ENCODE data around the gene RTP3.
"Not testable (repeated sequence)": the region's sequence is repeated elsewhere in the genome, so short reads cannot be mapped to it uniquely, and the experiment has no call there.

The RTP3 gene

DNA sequence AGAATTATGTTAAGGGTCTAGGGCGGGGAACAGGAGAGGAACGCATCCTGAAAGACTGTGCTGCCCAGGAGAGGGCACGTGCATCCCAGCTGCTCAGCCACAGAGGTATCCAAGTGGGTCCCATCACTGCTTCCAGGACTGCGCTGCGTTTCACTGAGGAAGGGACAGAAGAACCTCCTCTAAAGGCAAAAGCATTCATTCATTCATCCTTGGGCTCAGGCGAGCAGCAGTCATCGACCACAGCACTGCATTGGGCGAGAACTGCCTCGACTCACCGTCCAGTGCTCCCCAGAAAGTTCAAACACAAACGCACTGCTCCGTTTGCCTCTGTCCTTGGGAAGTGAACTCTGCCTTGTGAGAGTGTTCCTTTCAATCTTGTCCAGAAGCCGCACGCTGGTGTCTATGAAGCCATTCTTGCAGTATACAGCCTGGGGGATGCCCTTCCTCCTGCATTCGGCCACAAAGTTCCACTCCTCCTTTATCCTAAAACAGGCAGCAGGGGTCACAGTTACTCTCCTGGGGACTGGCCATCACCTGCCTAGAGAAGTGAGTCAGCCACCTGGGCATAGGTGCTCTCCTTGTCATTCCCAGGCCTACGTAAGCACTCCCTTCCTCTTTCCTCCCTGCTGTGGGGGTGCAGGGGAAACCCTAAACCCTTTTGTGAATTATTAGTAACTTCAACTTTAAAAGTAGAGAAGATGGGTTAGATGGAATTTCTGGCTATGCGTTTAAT, 47.2 kb downstream of the RTP3 start:
- DNase-seq (ENCODE audit: low read depth in 2 of 2, low spot score in 1 of 2), result no peak

- no peak for DNase-seq (ENCODE audit: low read depth in 2 of 2, low spot score in 1 of 2)
These were observed 48.2 kb downstream of the RTP3 start for GRCh38 chr3:46545818-46546630.

GRCh38 chr3:46546896-46547440, 49.2 kb downstream of the RTP3 start:
- DNase-seq (ENCODE audit: low read depth in 2 of 2, low spot score in 1 of 2), result no peak

DNA sequence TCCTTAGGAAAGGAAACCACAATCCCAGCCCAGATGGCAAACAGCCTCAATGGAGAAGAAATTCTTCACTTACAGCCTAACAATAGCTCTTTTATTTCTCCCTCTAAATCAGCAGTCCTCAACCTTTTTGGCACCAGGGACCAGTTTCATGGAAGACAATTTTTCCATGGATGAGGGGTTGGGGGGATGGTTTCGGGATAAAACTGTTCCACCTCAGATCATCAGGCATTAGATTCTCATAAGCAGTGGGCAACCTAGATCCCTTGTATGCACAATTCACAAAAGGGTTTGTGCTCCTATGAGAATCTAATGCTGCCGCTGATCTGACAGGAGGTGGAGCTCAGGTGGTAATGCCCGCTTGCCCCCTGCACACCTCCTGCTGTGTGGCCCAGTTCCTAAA, 50.8 kb downstream of the RTP3 start:
- DNase-seq (ENCODE audit: low read depth in 2 of 2, low spot score in 1 of 2), result not testable (repeated sequence)

GRCh38 chr3:46549408-46549904, 51.7 kb downstream of the RTP3 start:
- no peak for DNase-seq (ENCODE audit: low read depth in 2 of 2, low spot score in 1 of 2)

DNA sequence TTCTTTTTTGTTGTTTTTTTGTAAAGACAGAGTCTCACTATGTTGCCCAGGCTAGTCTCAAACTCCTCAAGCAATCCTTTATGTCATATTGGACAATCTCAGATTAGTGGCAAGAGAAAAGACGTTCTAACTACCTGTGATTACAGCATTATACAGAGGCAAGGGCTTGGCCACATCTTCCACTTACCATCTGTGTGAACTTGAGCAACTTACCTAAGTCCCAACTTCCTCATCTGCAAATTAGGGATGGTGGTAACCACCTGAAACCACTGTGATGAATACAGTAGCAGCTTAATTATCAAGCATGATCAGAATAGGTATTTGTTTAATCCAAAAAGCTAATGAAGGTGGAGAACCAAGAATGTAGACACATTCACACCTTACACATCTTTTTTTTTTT, 52.2 kb downstream of the RTP3 start:
- no peak for DNase-seq (ENCODE audit: low read depth in 2 of 2, low spot score in 1 of 2)

All from stimulated activated CD8-positive, alpha-beta memory T cell treated with anti-CD3 and anti-CD28 coated beads, Interleukin-4, amount 100 ng/mL, for 1 hour (primary cell).